PFSK-1 (cell line): ENCODE results near the gene CHTF18.

Experiments
- FOXP2 ChIP-seq: optimal IDR thresholded peaks from 2 replicates; pipeline ENCODE3; 2011; ENCODE audit warnings: borderline replicate concordance, control low read depth, inconsistent platforms; ENCODE audit not compliant: insufficient read depth; ENCODE audit errors: extremely low read length, extremely low read depth
- POLR2AphosphoS5 ChIP-seq: IDR thresholded peaks from 2 replicates; pipeline ENCODE4 v1.6.1; 2012; ENCODE audit warnings: low read depth, mild to moderate bottlenecking, control low read depth, low read length, moderate library complexity
- SIN3A ChIP-seq: IDR thresholded peaks from 2 replicates; pipeline ENCODE4 v1.6.1; 2012; ENCODE audit warnings: mild to moderate bottlenecking, low read length, moderate library complexity, borderline replicate concordance; ENCODE audit not compliant: insufficient read depth
- TAF1 ChIP-seq: IDR thresholded peaks from 2 replicates; pipeline ENCODE4 v1.6.1; 2012; ENCODE audit warnings: low read length, control low read depth, borderline replicate concordance; ENCODE audit not compliant: insufficient read depth
- TF ChIP-seq, protein P1 (sequence below), 2 experiments: IDR thresholded peaks; 2 replicates each; pipeline versions ENCODE4 v1.6.1 to v1.8.0; 2011 to 2012; ENCODE audit warnings: low read depth in 2 of 2, low read length in 2 of 2, control low read depth in 1 of 2, inconsistent platforms in 1 of 2, mild to moderate bottlenecking in 1 of 2, moderate library complexity in 1 of 2; ENCODE audit not compliant: insufficient read depth in 1 of 2

CHTF18 gene

DNA sequence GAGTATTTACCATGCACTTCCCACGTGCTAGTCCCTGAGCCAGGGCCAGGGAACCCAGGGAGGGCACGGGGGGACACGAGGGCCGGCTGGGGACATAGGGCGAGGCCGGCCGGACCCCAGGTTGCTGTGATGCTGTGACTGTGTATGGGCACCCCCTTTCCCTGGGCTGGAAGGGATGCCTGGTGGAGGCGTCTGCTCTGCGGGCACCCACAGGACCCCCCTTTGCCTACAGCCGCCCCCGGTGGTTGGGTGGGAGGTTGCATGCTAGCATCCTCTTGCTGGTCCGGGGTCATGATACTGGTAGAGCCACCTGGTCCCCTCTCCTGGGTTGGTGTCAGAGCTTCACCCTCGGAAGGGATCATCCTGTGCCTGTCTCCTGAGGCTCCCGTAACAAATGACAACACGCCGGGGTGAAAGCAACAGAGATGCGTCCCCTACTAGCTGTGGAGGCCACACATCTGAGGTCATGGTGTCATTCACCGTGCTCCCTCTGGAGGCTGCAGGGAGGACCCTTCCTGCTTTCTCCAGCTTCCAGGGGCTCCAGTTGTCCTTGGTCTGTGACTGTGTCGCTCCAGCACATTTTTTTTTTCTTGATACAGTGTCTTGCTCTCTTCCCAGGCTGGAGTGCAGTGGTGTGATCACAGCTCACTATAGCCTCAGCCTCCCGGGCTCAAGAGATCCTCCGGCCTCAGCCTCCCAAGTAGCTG, 44.5 kb upstream of the CHTF18 start:
- TF ChIP-seq FOXP2 (no peak), TAF1 (no peak), POLR2AphosphoS5 (no peak), SIN3A (no peak)
- TF ChIP-seq, protein P1, sequence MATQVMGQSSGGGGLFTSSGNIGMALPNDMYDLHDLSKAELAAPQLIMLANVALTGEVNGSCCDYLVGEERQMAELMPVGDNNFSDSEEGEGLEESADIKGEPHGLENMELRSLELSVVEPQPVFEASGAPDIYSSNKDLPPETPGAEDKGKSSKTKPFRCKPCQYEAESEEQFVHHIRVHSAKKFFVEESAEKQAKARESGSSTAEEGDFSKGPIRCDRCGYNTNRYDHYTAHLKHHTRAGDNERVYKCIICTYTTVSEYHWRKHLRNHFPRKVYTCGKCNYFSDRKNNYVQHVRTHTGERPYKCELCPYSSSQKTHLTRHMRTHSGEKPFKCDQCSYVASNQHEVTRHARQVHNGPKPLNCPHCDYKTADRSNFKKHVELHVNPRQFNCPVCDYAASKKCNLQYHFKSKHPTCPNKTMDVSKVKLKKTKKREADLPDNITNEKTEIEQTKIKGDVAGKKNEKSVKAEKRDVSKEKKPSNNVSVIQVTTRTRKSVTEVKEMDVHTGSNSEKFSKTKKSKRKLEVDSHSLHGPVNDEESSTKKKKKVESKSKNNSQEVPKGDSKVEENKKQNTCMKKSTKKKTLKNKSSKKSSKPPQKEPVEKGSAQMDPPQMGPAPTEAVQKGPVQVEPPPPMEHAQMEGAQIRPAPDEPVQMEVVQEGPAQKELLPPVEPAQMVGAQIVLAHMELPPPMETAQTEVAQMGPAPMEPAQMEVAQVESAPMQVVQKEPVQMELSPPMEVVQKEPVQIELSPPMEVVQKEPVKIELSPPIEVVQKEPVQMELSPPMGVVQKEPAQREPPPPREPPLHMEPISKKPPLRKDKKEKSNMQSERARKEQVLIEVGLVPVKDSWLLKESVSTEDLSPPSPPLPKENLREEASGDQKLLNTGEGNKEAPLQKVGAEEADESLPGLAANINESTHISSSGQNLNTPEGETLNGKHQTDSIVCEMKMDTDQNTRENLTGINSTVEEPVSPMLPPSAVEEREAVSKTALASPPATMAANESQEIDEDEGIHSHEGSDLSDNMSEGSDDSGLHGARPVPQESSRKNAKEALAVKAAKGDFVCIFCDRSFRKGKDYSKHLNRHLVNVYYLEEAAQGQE (IDR thresholded peaks at IDR 0.05; ENCODE audit: insufficient read depth in 1 of 2, low read depth in 2 of 2, low read length in 2 of 2) = no peak

DNA sequence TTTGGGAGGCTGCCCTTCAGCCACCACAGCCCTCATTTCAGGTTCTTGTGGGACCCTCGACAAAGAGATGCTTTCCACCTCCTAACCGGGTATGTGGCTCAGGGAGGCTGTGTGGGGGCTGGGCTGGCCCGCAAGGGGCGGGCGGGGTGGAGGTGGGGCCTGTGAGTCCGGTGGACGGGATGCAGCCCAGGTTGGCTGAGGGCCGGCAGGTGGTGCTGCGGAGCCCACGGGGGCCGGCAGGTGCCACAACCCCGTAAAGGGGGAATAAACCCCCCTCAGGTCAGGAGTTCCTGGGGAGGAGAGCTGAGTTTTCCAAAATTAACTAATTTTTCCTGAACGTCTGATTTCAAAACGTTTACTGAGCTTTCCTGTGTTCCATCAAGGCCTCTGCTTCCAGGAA, 42.7 kb upstream of the CHTF18 start:
- TF ChIP-seq TAF1 (no peak), FOXP2 (no peak), SIN3A (no peak), POLR2AphosphoS5 (no peak)
- TF ChIP-seq, protein P1 (IDR thresholded peaks at IDR 0.05; ENCODE audit: insufficient read depth in 1 of 2, low read depth in 2 of 2, low read length in 2 of 2) = no peak

DNA sequence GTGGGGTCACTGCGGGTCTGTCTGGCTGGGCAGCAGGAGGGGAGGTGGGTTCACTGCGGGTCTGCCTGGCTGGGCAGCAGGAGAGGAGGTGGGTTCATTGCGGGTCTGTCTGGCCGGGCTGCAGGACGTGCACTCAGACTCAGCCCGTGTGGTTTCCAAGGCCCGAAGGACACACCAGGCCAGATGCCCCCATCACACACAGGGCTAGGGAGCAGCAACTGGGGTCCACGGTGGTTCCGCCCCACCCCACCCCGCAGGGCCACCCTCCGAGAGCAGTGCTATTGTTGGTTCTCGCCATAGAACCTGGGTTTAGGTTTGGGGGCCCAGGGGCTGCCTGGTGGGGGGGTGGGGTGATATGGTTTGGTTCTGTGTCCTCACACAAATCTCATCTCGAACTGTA, 41.8 kb upstream of the CHTF18 start:
- TF ChIP-seq FOXP2 (no peak), POLR2AphosphoS5 (no peak), SIN3A (no peak), TAF1 (no peak)
- TF ChIP-seq, protein P1 (IDR thresholded peaks at IDR 0.05; ENCODE audit: insufficient read depth in 1 of 2, low read depth in 2 of 2, low read length in 2 of 2) = no peak

DNA sequence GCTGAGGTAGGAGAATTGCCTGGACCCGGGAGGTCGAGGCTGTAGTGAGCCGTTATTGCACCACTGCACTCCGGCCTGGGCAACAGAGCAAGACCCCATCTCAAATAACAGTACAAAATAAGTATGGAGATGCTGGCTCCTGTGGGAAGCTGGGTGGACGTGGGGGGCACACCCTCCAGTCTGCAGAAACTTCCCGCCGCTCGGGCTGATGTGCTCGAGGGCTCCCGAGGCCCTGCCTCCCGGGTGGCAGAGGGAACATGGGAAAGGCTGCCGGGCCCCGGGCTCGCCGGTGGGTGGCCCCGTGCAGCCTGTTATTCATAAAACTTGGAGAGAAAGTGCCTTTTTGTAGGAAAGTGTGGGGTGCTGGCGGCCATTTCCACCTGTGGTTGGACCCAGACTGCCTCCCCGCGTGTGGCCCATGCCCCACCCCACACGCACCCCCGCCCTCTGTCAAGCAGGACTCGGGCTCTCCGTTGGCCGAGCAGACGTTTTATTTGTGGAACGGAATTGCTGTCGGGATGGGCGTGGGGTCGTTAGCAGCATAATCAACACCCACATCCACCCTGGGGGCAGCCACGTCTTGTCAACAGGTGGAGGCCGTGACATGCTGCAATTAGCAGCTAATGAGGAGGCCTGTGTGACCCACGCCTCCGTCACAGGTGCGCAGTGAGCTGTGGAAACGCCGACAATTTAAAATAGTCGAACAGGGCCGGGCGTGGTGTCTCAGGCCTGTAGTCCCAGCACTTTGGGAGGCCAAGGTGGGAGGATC, 40.3 kb upstream of the CHTF18 start:
- TF ChIP-seq, protein P1 (IDR thresholded peaks at IDR 0.05; ENCODE audit: insufficient read depth in 1 of 2, low read depth in 2 of 2, low read length in 2 of 2) = no peak
- TF ChIP-seq SIN3A = no peak
- TF ChIP-seq POLR2AphosphoS5 = no peak
- TF ChIP-seq FOXP2 = no peak
- TF ChIP-seq TAF1 = no peak
